Astrocyte (in vitro differentiated cells and primary cell): ENCODE measurements around the gene ADAMTS6.

Experiments used
- CTCF ChIP-seq: IDR thresholded peaks from 2 replicates; pipeline ENCODE4 v1.5.1; 2011; ENCODE audit warnings: low read depth, mild to moderate bottlenecking, inconsistent platforms, low read length, moderate library complexity; ENCODE audit not compliant: insufficient read depth
- EZH2 ChIP-seq: IDR thresholded peaks from 2 replicates; pipeline ENCODE4 v1.6.1; 2012; ENCODE audit warnings: mild to moderate bottlenecking, low read length, inconsistent platforms; ENCODE audit not compliant: insufficient read depth

GRCh38 chr5:65173130-65173525 is 308.6 kb downstream of the ADAMTS6 start:
- no peak for TF ChIP-seq CTCF
- TF ChIP-seq EZH2 = no peak
